Measurements from ENCODE around the gene C1D.

The C1D gene

GRCh38 chr2:68062680-68063387, at the start of gene C1D:
Gene C1D (minus strand): TSS chr2:68063004. CDS start chr2:68047310, 15,694 bp downstream.
- TF ChIP-seq MAX (IDR thresholded peaks at IDR 0.05; ENCODE audit: low read depth, low read length) (peak; percentile 53), CTCF (IDR thresholded peaks at IDR 0.05; ENCODE audit: low read depth, low read length) (no peak), MYC (IDR thresholded peaks at IDR 0.05; ENCODE audit: low read depth, low read length) (peak; percentile 68), POLR2A (IDR thresholded peaks at IDR 0.05; ENCODE audit: extremely low read depth, insufficient read length) (peak; percentile 89)
- peak within 1 kb of the TSS; percentile 96 for H3K4me3 ChIP-seq (ENCODE audit: low read depth, low read length)
- peak; percentile 94 for DNase-seq (ENCODE audit: low read depth)

GRCh38 chr2:68110102-68110501, 47.3 kb upstream of the C1D start:
- DNase-seq (ENCODE audit: low read depth), result peak; percentile 16
- H3K4me3 ChIP-seq (ENCODE audit: low read depth, low read length), result no peak overlapping the region
- TF ChIP-seq MAX (IDR thresholded peaks at IDR 0.05; ENCODE audit: low read depth, low read length) (no peak), POLR2A (IDR thresholded peaks at IDR 0.05; ENCODE audit: extremely low read depth, insufficient read length) (no peak), CTCF (IDR thresholded peaks at IDR 0.05; ENCODE audit: low read depth, low read length) (no peak), MYC (IDR thresholded peaks at IDR 0.05; ENCODE audit: low read depth, low read length) (no peak)

GRCh38 chr2:68108120-68108519, 45.3 kb upstream of the C1D start:
- peak; percentile 15 for DNase-seq (ENCODE audit: low read depth)
- TF ChIP-seq POLR2A (IDR thresholded peaks at IDR 0.05; ENCODE audit: extremely low read depth, insufficient read length), result no peak
- no peak for TF ChIP-seq CTCF (IDR thresholded peaks at IDR 0.05; ENCODE audit: low read depth, low read length)
- no peak for TF ChIP-seq MAX (IDR thresholded peaks at IDR 0.05; ENCODE audit: low read depth, low read length)
- TF ChIP-seq MYC (IDR thresholded peaks at IDR 0.05; ENCODE audit: low read depth, low read length), result no peak
- H3K4me3 ChIP-seq (ENCODE audit: low read depth, low read length), result no peak overlapping the region

GRCh38 chr2:68107475-68107874, 44.7 kb upstream of the C1D start:
- no peak overlapping the region for H3K4me3 ChIP-seq (ENCODE audit: low read depth, low read length)
- TF ChIP-seq CTCF (IDR thresholded peaks at IDR 0.05; ENCODE audit: low read depth, low read length) (no peak), MAX (IDR thresholded peaks at IDR 0.05; ENCODE audit: low read depth, low read length) (no peak), MYC (IDR thresholded peaks at IDR 0.05; ENCODE audit: low read depth, low read length) (no peak), POLR2A (IDR thresholded peaks at IDR 0.05; ENCODE audit: extremely low read depth, insufficient read length) (no peak)
- DNase-seq (ENCODE audit: low read depth), result no peak

GRCh38 chr2:68104111-68104835, 41.5 kb upstream of the C1D start:
- no peak overlapping the region for H3K4me3 ChIP-seq (ENCODE audit: low read depth, low read length)
- no peak for DNase-seq (ENCODE audit: low read depth)
- TF ChIP-seq CTCF (IDR thresholded peaks at IDR 0.05; ENCODE audit: low read depth, low read length) (no peak), MAX (IDR thresholded peaks at IDR 0.05; ENCODE audit: low read depth, low read length) (no peak), POLR2A (IDR thresholded peaks at IDR 0.05; ENCODE audit: extremely low read depth, insufficient read length) (no peak), MYC (IDR thresholded peaks at IDR 0.05; ENCODE audit: low read depth, low read length) (no peak)
